Fibroblast of villous mesenchyme (primary cell): Measurements from ENCODE around the gene PPP2R3A. TPM values are rescaled to one million over a fixed set of nuclear protein-coding genes. Genes with fewer than 3 reads are reported as not detected.
"Not testable (repeated sequence)": the region's sequence is repeated elsewhere in the genome, so short reads cannot be mapped to it uniquely, and the experiment has no call there.

Experiments used
- DNase-seq: peaks from one replicate; pipeline ENCODE4 v3.0.0-alpha.2; 2010; ENCODE audit warnings: low read depth
- H3K4me3 ChIP-seq: 2 replicates; pipeline ENCODE4 v1.5.1; 2011; ENCODE audit warnings: low read depth, mild to moderate bottlenecking, low read length
- total RNA-seq: library from RNA; depleted of rRNA; stranded (reverse); fragments of >200 nt; gene quantifications from 2 replicates; pipeline ENCODE4 v1.2.3, GENCODE V29; 2012
- TF ChIP-seq, protein P1 (sequence below): IDR thresholded peaks from 2 replicates; pipeline ENCODE4 v1.5.1; 2012; ENCODE audit warnings: low read depth, mild to moderate bottlenecking, low read length; ENCODE audit not compliant: insufficient read depth

PPP2R3A gene
- total RNA-seq, 1 donor, result 25.9 TPM

DNA sequence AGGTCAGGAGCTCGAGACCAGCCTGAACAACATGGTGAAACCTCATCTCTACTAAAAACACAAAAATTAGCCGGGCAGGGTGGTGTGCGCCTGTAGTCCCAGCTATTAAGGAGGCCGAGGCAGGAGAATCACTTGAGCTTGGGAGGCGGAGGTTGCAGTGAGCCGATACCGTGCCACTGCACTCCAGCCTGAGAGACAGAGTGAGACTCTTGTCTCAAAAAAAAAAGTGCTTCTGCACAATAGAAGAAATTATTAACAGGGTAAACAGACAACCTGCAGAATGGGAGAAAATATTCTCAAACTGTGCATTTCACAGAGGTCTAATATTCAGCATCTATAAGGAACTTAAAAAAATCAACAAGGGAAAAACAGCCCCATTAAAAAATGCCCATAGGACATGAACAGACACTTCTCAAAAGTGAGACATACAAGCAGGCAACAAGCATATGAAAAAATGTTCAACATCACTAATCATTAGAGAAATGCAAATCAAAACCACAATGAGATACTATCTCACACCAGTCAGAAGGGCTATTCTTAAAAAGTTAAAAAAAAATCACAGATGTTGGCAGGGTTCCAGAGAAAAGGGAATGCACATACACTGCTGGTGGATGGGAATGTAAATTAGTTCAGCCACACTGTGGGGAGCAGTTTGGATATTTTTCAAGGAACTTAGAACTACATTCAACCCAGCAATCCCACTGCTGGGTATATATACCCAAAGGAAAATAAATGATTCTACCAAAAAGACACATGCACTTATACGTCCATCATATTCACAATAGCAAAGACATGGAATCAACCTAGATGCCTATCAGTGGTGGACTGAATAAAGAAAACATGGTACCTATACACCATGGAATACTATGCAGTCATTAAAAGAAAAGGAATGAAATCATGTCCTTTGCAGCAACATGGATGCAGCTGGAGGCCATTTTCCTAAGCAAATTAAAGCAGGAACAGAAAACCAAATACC, 155.1 kb downstream of the PPP2R3A start:
- TF ChIP-seq, protein P1, sequence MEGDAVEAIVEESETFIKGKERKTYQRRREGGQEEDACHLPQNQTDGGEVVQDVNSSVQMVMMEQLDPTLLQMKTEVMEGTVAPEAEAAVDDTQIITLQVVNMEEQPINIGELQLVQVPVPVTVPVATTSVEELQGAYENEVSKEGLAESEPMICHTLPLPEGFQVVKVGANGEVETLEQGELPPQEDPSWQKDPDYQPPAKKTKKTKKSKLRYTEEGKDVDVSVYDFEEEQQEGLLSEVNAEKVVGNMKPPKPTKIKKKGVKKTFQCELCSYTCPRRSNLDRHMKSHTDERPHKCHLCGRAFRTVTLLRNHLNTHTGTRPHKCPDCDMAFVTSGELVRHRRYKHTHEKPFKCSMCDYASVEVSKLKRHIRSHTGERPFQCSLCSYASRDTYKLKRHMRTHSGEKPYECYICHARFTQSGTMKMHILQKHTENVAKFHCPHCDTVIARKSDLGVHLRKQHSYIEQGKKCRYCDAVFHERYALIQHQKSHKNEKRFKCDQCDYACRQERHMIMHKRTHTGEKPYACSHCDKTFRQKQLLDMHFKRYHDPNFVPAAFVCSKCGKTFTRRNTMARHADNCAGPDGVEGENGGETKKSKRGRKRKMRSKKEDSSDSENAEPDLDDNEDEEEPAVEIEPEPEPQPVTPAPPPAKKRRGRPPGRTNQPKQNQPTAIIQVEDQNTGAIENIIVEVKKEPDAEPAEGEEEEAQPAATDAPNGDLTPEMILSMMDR, result no peak
- DNase-seq, result peak; percentile 58
- no peak overlapping the region for H3K4me3 ChIP-seq

DNA sequence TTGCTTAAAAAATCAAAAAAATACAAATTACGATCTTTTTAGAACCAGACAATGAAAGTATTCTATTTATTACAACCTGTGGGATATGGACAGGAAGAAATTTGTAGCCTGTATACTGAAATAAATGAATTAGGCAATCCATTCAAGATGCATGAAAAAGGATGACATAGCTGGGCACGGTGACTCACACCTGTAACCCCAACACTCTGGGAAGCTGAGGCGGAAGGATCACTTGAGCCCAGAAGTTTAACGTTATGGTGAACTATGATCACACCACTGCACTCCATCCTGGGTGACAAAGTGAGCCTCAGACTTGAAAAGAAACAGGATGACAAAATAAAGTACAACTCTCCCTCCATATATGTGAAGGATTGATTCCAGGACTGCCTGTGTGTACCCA, 156.5 kb downstream of the PPP2R3A start:
- no peak for DNase-seq
- H3K4me3 ChIP-seq, result no peak overlapping the region
- TF ChIP-seq, protein P1, result no peak

DNA sequence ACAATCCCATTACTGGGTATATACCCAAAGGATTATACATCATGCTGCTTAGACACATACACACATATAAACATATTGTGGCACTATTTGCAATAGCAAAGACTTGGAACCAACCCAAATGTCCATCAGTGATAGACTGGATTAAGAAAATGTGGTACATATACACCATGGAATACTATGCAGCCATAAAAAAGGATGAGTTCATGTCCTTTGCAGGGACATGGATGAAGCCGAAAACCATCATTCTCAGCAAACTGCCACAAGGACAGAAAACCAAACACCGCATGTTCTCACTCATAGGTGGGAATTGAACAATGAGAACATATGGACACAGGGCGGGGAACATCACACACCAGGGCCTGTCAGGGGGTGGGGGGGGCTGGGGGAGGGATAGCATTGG, 166.1 kb downstream of the PPP2R3A start:
- H3K4me3 ChIP-seq, DNase-seq: not testable (repeated sequence)

DNA sequence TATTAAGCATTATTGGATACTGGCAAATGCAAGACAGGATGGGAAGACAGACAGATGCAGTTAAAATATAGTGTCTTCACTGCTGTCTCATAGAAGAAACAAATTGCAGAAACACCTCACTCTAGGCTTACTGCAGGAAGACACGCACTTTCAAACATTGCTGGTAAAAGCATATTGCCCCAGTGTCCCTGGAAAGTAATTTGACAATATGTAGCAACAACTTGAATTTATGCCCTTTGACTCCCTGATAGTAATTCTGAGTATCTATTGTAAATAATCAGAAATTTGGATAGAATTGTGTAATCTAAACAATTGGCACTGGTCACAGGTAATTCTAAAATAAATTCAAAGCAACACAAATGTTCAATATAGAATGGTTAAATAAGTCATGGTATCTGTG, 168.6 kb downstream of the PPP2R3A start:
- DNase-seq, result no peak
- no peak overlapping the region for H3K4me3 ChIP-seq
- TF ChIP-seq, protein P1, result no peak

DNA sequence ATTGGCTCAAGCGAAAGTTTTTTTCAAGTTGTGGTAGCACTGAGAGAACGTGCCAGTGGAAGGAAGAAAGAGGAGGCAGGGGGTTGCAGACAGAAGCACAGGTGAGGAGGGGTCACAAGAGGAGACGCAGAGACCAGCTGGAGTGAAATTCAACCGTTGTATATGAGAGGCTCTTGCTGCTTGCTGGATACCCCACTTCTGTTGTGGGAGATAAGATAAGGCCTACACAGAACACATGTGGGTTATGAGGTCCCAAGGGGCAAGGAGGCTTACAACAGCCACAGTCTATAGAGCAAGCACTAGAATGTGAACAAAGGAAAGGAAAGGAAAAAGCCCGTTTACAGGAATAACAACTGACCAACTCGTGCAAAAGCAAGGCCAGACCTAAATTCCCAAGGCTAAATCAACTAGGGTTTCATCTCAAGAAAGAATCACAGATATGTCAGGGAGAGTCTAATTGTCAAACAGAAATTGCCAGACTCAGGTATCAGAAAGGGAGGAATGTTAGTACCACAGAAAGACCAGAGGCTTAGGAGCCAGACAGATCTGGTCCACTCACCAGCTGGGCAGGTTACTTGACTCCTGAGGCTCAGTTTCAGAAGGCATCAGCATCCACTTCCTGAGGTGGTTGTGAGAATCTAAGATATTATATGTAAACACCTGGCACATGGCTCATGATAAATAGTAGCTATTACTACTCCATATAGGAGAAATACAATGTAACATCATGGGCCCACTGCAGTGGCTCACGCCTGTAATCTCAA, 169.7 kb downstream of the PPP2R3A start:
- TF ChIP-seq, protein P1, result no peak
- no peak overlapping the region for H3K4me3 ChIP-seq
- peak; percentile 23 for DNase-seq

DNA sequence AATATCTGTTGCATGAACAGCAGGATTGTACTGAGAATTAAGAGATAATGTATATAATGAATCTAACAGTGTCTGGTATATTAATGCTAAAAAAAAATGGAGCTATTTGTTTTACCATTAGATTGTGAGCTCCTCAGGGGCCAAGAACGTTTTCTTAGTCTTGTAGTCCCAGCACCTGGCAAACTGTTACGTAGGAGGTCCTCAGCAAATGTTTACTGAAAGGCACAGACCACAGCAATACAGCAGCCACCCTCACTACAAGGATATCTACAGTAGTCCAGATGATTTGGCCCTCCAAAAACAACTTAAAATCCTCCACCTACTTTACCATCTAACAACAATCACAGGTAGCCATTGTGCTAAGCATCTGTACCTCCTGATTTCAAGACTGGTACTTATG, 170.9 kb downstream of the PPP2R3A start:
- H3K4me3 ChIP-seq, result no peak overlapping the region
- no peak for DNase-seq
- TF ChIP-seq, protein P1, result no peak

DNA sequence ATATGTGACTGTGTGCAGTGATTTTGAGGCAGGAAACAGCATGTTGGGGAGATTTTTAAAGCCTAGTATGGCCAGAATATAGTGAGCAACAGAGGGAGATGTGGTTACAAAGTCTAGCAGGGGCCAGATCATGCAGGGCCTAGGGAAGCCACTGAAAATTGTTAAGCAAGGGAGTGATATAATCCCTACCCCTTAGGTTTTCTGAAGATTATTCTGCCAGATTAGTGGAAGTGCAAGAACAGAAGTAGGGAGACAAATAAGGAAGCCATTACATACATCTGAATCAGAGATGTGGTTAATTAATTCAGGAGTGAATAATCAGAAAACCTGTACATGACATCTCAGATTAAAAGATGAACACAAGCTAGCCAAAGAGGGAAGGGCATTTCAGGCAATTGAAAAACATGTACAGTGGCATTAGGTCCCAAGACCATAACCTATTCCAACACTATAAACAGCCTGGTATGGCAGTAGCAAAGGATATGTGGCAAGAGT, 175.8 kb downstream of the PPP2R3A start:
- DNase-seq, result no peak
- no peak overlapping the region for H3K4me3 ChIP-seq
- TF ChIP-seq, protein P1, result no peak
